SIG-M5 treated with dmso at 0.1 percent for 504 hours (cell line): ENCODE measurements around the gene DAD1.
"Not testable (repeated sequence)": the region's sequence is repeated elsewhere in the genome, so short reads cannot be mapped to it uniquely, and the experiment has no call there.

Experiments used
- DNase-seq: peaks from one replicate; lab custom pipeline; 2025; ENCODE audit not compliant: unreplicated experiment; lab: John Stamatoyannopoulos, UW

DAD1 gene

DNA sequence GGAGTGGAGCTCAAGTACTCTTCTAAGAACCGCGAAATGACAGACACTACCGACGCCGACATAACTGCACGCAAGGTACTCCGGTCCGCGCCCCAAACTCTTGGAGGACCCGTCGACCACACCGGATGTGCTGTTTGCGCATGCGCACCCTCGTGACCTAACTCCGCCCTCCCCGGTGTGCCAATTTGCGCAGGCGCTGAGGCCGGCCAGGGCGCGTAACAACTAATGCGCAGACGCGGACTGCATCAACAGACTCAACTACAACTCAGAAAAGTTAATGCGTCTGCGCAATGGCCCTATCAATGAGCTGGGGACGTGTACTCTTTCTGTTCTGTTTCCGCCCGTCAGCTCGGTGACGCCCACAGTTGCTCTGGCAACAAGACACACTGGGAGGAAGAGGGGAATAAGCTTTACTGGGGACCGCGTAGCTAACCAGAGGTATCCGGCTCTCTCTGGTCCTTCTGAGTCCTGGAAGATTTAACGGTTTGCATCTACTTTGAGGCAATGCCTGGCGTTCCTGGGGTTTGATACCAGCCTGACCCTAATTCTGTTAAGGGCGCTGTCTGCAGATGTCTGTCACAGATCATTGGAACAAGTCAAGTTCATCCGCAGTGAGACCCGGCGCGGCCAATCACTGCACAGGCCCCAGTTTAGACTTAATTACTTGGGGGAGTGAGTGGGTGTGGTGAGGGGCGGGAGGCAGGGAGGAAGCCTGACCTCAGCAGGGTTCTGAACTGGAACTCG, at the start of gene DAD1:
Gene DAD1 (minus strand): TSS at position 129 of the 744 bp plus-strand sequence. CDS start 67 bp downstream, at position 62.
- peak; percentile 100 for DNase-seq

DNA sequence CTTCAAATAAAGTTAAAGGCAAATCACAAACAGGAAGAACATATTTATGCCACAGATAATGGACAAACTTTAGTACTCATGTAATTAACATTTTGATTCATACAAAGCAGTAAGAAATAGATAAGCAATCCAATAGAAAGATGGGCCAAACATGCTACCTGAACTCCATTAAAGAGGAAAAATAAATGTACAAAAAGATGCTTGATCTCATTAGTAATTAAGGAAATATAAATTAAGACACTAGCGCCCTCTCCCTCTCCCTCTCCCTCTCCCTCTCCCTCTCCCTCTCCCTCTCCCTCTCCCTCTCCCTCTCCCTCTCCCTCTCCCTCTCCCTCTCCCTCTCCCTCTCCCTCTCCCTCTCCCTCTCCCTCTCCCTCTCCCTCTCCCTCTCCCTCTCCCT, 47.0 kb upstream of the DAD1 start:
- not testable (repeated sequence) for DNase-seq

DNA sequence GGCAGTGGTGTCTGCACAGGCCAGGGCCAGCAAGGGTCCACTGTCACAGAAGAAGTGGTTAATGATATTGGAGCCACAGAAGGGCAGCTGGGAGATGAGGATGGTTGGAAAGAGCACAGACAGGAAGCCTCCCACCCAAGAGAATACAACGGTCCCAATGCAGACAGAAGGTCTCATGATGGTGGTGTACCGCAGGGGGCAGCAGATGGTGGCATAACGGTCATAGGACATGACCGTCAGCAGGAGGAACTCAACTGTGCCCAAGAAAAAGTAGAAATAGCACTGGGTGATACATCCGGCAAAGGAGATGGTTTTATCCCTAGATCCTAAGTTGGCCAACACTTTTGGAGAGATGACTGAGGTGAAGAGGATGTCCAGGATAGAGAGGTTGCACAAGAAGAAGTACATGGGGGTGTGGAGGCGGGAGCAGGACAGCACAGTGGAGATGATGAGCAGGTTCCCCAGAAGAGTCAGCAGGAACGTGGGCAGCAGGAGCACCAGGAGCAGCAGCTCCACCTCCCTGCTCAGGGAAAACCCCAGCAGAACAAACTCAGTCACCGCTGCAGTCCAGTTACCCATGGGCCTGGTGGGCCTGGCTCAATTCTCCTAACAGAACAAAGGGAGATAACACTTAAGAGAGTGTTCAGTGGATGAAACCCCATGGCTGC, 45.3 kb upstream of the DAD1 start:
- DNase-seq, result no peak

DNA sequence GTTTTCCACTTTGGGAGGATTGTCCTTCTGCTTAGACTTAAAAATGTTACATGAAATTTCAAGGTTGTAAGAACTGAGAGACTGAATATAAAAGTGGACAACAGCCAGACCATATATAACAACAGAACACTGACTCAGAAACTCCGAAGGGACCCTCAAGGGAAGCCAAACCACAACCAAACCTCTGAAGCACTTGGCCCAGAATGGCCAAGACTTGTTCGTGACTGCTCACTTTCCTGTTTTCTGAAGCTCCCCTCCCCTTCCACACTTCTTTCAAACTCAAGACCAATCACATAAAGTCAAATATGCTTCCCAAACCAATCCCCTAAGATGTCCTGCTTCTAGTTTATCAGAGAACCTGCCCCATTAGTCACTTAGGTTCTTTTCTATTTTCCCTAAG, 41.5 kb upstream of the DAD1 start:
- DNase-seq, result no peak

DNA sequence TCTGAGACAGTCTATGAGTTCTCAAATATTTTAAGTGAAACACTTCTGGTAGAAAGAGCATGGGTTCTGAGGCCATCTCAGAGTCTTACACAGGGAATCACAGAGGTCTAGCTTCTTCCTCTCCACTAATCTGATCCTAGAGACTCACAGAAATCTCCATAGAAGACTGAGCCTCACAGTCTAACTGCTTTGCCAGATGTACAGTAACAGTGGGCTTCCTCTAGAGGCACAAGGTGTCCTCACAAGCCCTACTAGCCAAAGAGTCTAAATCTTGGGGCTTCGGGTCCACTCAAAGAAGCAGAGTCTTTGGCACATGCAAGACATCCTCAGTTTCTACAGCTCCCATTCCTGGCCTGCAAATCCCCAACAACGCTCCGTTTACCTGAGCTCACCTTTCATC, 41.0 kb upstream of the DAD1 start:
- DNase-seq, result no peak

DNA sequence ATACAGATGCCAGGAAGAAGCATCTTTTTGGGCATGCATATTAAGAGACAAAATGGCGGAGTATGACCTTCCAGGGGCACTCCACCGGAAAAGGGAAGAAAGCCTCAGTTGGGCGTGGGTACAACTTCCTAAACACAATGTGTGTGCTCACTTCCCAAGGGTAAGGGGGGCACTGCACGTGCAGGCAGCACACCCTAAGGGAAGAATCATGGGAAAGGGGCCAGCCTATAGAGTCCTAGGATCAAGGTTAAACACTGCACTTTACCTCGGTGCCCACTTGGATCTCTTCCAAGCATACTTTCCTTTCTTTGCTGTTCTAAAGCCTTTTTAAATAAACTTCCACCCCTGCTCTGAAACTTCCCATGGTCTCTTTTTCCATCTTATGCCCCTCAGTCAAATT, 40.3 kb upstream of the DAD1 start:
- no peak for DNase-seq

DNA sequence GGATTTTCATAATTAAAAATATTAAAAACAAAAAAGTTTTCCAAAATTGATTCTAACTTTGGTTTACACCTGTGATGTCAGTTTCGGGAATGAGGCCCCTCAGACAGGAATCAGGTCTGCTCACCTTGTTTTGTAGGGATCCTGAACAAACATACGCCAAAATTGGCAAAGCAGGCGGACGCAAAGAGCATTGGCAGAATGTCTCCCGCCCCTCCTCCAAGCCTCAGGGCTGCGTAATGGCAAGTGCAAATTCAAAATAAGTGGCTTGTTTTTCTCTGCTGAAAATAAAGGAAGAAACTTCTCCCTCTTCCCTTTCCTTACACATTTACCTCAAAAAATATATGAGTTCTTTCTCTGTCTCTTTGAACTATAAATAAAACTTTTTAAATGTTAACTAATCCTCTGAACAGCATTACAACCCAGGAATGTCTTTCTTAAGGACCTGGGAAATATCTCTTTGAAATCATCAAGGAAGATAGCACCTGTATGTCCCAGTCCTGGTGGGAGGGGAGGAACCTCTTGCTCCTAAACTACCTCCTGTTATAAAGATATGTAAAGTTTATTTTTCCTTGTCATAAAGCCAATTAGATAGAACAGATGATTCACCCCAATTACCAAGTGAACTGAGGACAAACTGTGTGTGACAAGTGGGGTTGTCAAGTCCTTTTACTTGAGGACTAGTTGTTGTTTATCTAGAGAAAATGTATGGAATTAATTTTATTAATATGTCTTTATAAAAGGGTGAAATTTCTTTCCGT, 38.7 kb upstream of the DAD1 start:
- DNase-seq, result no peak

DNA sequence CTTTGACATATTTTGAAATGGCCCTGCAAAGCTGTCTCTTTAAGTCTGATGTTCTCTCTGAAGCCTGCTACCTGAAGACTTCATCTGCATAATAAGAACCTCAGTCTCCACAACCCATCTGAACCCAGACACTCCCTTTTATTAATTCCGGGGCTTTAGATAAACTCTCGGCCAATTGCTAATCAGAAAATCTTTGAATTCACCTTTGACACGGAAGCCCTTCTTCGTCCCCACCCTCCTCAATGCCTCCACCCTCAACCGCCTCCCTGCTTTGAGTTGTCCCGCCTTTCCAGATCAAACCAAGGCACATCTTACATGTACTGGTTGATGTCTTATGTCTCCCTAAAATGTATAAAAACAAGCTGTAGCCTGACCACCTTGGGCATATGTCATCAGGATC, 37.6 kb upstream of the DAD1 start:
- DNase-seq, result no peak

DNA sequence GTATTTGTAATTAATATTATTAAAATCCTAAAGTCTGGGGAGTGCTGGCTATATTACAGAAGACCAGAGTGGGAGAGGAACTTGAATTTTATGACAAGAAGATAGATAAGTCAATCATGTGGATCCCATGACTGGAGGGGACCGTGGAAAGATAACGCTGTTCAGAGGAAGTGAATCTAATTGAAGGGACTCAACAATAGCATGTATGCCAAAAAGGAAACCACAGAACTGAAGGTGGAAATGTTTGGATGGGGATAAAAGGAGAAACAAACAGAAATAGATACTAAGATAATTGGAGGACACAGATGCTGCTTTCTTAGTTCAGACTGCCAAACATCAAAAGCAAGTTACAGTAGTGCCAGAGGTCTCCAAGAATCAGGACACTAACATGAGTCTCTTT, 34.0 kb upstream of the DAD1 start:
- DNase-seq, result peak; percentile 52

DNA sequence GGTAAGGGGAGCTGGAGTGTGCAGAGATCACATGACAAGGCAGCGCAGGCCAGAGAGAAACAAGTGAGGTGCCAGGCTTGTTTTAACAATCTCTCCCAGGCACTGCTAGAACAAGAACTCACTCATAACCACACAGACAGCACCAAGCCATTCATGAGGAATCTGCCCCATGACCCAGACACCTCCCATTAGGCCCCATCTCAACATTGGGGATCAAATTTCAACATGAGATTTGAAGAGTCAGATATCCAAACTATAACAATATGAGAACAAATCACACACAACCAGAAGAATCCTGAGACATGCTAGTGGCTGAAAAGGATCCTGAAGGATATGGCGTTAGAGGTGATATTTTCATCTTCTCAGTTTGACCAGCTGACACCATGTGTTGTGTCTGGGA, 33.2 kb upstream of the DAD1 start:
- DNase-seq, result no peak

DNA sequence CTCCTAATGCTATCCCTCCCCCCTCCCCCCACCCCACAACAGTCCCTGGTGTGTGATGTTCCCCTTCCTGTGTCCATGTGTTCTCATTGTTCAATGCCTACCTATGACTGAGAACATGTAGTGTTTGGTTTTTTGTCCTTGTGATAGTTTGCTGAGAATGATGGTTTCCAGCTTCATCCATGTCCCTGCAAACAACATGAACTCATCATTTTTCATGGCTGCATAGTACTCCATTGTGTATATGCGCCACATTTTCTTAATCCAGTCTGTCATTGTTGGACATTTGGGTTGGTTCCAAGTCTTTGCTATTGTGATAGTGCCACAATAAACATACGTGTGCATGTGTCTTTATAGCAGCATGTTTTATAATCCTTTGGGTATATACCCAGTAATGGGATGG, 26.7 kb upstream of the DAD1 start:
- DNase-seq, result not testable (repeated sequence)

DNA sequence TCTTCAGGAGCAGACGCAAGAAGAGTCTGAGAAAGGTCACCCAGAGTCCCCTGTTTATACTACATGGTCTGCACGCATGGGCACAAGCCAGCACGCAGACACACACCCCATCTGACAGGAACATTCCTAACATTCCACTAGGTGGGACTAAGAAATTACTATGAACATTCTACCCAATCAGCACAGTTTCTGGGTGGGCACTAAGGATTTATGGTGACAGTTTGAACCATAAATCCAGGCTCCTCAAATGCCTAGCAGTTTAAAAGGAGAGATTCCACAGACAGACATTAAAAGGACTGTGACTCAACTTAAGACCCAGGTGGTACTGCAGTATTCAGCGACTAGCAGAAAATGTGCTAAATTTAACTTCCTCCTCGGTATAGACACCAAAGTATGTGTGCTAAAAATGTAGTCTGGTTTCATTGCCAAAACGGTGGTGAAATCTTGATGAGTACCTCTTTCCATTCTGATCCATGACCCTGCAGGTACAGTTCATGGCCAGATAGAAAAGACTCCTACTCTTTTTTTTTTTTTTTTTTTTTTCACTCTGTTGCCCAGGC, 25.3 kb upstream of the DAD1 start:
- DNase-seq, result peak; percentile 72

DNA sequence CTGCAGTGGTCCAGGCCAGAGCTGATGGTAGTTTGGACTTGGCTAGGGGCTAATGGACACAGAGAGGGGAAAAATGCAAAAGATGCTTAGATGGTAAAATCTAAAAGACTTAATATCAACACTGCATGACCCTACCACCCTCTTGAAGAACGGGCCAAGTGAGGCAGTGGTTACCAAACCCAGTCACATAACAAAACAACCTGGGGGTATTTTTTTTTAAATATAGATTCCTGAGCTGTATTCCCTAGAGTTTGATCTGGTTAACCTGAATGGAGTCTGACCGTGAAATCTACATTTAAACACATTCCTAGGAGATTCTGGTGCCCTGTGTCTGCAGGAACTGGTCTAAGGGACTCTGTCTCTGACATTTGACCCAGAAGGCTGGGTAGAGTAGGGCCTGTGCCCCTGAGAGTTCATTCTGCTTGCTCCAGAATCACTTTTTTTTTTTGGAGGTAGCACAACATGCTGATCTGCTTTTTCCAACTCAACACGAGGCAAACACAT, 24.8 kb upstream of the DAD1 start:
- DNase-seq, result no peak

DNA sequence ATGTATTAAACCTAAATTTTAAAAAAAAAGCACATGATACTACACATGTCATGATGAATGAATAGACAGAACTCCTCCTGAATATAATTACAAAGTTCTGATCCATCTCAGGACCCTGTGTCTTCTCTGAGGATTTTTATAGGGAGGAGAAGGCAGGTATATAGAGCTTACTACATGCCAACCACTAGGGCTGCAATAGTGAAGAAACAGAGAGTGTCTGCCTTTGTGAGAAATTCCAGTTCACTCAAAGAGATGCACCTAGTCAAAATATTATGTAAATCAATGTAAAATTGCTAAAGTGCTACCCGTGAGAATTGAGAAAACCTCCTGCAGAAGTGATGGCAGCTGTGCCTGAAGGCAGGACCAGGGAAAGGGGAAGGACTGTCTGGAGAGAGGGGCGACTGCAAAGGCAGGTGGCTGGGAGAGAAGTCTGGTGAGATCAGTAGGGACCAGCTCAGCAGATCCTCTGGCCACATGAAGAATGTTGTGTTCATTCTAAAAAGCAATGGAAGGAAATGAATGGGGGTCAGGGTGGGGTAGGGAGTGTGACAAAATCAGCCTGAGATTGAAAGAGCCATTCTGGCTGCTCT, 24.2 kb upstream of the DAD1 start:
- no peak for DNase-seq

DNA sequence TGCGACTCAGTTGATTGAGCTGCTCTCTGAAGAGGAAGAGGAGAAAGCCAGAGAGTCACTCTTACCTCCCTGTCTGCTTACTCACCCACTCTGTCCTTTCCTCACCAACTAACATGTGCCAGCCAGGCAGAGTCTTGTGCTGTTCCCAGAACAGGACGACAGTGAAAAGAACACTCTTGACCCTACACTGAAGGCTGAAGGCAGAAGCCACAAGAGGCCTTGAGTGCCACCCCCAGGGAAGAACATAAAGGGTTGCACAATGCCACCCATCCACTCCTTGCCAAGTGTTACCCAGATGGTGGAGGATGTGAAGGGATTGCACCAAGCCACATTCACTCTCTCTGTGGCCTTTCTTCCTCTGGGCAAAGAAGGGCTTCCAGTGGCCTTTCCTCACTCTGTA, 21.9 kb upstream of the DAD1 start:
- no peak for DNase-seq

DNA sequence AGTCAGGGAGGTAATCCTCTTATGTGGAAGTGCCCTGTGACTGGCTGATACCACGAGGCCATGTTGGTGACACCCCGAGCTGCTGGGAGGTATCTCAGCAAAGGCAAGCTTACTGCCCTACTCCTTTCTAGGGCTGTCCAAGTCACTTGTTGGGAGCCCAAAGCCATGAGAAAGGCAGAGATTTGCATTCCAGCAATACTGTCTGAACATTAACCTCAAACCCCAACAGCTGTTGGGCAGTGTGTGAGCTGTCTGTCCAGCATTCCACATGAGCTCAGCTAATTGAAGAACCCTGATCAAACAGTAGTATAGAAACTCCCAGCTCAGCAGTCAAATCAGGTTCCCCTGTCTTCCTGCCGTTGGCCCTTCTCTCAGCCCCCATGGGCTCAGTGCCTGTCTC, 18.3 kb upstream of the DAD1 start:
- no peak for DNase-seq

DNA sequence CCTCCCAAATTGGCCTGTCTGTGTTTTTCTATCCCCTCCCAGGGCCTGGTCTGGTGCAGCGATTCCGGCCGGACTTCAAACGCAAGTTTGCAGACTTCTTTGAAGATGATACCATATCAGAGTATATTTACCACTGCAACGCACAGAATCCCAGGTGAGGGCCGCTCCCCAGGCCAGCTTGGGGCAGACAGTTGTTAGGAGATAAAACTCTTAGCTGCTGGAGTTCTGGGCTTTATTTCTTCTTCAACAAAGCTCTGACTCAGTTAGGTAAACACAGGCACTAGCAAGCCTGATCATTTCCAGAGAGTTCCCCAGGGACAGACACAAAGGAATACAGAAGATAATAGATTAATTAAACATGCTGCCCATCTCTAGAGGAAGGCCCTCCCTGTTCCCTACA, 17.4 kb upstream of the DAD1 start:
- no peak for DNase-seq

DNA sequence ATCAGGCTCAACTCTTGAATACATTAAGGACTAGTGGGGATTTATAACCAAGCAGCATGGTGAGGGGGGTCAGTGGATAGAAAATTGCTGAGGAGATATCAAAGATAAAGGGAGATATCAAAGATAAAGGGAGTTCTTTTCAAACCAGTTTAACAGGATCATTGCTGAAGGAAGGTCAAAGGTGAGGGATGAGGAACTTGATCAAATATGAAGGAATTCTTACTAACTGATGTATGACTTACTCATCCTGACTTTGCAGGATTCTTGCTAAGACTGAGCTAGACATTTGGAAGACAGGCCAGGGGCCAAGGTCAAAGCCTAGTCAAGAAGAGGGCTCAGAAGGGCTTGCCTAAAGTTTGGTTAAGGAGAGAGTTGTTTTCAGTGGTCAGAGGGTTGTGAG, 13.8 kb upstream of the DAD1 start:
- DNase-seq, result peak; percentile 9

DNA sequence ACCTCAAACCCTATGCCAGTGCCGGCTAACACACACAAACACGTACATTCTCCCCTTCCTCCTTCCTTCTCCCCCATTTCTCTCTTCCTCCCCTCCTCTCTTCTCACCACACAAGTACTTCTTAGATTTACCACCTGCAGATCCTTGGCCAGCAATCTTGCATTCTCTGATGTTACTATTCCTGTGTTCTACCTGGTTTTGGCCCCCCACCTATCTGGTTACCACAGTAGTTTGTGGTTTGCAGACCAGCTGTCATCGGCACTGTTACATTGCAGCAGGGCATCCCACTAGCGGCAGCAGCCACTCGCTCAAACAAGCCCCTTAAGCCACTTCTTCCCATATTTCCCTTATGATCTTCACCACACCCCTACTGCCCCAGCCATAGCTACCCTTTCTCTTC, 13.0 kb upstream of the DAD1 start:
- DNase-seq, result no peak

DNA sequence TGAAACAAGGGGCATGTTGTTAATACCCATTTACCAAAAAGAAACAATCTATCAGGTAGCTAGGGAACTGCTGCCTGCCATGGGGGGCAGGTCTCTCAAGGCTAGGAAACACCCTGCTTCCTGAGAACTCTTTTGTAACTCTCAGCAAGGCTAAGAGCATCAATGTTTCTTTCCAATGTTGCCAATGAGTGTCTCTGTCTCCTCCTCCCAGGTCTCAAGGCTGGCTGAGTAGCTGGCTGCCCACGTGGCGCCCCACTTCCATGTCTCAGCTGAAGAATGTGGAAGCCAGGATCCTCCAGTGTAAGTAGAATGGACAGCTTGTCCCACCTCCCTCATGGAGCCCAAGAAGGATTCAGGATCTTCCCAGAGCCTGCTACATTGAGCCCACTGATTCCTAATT, 12.4 kb upstream of the DAD1 start:
- DNase-seq, result no peak

DNA sequence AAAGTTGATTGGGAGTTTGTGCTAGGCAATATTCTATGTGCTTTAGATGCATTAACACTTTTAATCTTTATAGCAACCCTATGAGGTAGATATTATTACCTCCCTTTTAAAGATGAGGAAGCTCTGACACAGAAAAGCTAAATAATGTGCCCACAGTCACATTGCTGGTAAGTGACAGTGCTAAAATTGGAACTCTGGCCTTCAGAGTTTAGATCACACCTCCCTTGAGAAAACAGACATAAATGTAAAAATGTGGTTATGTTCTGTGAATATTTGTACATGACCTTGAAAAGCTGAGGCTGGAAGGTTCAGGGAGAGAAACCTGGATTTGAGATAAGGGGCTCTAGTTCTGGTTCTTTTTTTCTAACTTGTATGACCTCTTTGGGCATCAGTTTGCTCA, 11.0 kb upstream of the DAD1 start:
- no peak for DNase-seq
